Fibroblast of skin of left biceps (primary cell): ENCODE measurements around the gene SLC25A43.
"Not testable (repeated sequence)": the region's sequence is repeated elsewhere in the genome, so short reads cannot be mapped to it uniquely, and the experiment has no call there.

Source experiments
- DNase-seq, 2 experiments: peaks; one replicate each; pipeline ENCODE4 v3.0.0-alpha.2; 2013; ENCODE audit warnings: low read depth in 2 of 2

The SLC25A43 gene

DNA sequence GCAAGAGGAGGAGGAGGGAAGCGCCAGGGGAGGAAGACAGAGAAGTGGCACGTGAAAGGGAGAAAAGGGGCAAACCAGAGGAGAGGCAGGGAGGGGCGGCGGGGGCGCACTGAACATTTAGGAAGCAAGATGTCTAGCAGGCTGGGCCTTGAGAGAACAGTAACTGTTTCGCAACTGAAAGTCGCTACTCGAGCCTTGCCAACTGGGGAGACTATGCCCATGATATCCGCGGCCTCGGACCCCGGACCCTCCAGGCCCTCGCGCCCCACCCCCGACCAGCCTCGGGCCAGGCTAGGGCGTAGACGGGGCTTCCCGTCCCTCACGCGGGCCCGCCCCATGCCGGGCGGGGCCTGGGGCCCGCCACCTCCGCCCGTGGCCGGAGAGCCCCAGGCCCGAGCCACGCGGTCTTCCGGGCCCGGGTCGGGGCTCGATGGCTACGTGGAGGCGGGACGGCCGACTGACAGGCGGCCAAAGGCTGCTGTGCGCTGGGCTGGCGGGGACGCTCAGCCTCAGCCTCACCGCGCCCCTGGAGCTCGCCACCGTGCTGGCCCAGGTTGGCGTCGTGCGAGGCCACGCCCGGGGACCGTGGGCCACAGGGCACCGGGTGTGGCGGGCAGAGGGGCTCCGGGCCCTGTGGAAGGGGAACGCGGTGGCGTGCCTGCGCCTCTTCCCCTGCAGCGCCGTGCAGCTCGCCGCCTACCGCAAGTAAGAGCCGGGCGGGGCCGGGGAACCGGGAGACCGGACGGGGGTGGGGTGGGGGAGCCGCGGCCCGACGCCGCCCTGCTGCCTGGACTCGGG is at the start of gene SLC25A43:
TSS of gene SLC25A43 (plus strand) at position 363 of the 798 bp plus-strand sequence. CDS start at position 431, 68 bp downstream.
- no peak for DNase-seq

- no peak for DNase-seq
Measured at GRCh38 chrX:119359618-119360382, 39.3 kb upstream of the SLC25A43 start.

DNA sequence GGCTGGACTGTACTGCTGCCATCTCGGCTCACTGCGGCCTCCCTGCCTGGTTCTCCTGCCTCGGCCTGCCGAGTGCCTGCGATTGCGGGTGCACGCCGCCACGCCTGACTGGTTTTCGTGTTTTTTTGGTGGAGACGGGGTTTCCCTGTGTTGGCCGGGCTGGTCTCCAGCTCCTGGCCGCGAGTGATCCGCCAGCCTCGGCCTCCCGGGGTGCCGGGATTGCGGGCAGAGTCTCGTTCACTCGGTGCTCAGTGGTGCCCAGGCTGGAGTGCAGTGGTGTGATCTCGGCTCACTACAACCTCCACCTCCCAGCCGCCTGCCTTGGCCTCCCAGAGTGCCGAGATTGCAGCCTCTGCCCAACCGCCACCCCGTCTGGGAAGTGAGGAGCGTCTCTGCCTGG is 37.7 kb upstream of the SLC25A43 start:
- DNase-seq = not testable (repeated sequence)

GRCh38 chrX:119362074-119362473 is 37.1 kb upstream of the SLC25A43 start:
- not testable (repeated sequence) for DNase-seq

DNA sequence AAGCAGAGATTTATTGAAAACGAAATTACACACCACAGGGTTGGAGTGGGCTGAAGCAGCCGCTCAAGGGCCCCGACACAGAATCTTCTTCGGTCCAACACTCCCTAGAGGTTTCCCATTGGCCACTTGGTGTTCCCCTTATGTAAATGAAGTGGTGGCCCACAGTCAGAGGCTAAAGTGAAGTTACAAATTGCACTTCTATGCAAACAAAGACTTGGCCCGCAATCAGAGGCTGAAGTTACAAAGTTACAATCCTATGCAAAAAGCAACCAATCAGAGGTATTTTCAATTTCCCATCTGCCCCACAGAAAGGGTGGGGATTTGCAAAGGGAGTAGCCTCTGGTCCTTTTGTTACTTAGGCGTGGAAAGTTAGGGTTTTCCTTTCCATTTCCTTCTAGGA is 35.7 kb upstream of the SLC25A43 start:
- DNase-seq = no peak

DNA sequence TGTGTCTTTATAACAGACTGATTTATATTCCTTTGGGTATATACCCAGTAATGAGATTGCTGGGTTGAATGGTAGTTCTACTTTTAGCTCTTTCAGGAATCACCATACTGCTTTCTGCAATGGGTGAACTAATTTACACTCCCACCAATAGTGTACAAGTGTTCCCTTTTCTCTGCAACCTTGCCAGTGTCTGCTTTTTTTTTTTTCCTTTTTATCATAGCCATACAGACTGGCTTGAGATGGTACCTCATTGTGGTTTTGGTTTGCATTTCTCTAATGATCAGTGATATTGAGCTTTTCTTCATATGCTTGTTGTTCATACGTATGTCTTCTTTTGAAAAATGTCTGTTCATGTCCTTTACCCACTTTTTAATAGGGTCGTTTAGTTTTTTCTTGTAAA is 27.3 kb upstream of the SLC25A43 start:
- DNase-seq = not testable (repeated sequence)

DNA sequence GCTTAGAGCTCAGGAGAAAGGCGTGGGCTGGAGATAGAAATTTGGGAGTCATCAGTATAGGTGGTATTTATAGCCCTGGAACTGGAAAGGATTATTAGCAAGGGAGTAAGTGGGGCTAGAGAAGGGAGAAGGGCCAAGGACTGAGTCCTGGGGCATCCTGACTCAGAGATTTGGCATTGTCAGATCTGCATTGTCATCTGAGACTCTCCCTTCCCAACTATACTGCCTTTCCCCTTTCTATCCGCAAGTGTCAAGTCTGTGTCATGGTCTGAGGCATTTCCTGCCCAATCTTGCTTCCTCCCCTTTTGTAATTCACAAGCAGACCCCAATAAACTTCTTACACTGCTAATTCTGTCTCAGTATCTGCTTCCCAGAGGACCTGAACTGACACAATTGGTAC is 24.4 kb upstream of the SLC25A43 start:
- DNase-seq = no peak

GRCh38 chrX:119375561-119375960 is 23.6 kb upstream of the SLC25A43 start:
- no peak for DNase-seq

- DNase-seq = no peak
Measured at GRCh38 chrX:119376312-119376711, 22.8 kb upstream of the SLC25A43 start.

DNA sequence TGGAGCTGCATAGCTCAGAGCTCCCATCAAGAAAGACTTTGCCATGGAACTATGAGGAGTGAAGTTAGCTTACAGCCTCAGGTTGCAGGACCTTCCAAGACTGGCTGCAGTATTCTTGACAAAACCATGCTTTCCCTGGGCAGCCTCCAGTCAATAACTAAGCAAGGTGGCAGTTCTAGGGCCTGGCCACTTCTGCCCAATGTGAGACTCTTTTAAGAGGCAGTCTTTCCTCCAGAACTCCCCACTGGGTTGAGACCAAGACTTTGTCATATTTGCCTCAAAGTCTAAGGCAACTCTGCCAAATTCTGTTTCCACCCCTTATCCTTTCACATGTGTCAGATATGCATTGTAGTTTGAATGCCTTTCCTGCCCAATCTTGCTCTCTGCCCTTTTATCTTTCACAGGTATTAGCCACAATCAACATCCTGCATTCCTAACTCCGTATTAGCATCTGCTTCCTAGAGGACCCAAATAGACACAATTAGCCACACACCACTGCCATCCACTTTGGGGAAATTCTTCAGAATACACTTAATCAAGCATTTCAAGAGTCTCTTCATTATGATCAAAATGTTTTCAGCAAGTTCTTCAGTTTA is 17.7 kb upstream of the SLC25A43 start:
- DNase-seq = no peak

GRCh38 chrX:119382606-119383005 is 16.5 kb upstream of the SLC25A43 start:
- no peak for DNase-seq

DNA sequence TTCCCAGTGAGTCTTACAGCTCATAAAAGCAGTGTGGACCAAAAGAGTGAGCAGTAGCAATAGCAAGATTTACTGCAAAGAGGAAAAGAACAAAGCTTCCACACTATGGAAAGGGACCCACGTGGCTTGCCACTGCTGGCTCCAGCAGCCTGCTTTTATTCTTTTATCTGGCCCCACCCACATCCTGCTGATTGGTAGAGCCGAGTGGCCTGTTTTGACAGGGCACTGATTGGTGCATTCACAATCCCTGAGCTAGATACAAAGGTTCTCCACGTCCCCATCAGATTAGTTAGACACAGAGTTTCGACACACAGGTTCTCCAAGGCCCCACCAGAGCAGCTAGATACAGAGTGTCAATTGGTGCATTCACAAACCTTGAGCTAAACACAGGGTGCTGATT is 12.5 kb upstream of the SLC25A43 start:
- not testable (repeated sequence) for DNase-seq

GRCh38 chrX:119387426-119387825 is 11.7 kb upstream of the SLC25A43 start:
- DNase-seq = not testable (repeated sequence)

- DNase-seq = no peak
Measured at GRCh38 chrX:119389214-119389613, 9.9 kb upstream of the SLC25A43 start.

DNA sequence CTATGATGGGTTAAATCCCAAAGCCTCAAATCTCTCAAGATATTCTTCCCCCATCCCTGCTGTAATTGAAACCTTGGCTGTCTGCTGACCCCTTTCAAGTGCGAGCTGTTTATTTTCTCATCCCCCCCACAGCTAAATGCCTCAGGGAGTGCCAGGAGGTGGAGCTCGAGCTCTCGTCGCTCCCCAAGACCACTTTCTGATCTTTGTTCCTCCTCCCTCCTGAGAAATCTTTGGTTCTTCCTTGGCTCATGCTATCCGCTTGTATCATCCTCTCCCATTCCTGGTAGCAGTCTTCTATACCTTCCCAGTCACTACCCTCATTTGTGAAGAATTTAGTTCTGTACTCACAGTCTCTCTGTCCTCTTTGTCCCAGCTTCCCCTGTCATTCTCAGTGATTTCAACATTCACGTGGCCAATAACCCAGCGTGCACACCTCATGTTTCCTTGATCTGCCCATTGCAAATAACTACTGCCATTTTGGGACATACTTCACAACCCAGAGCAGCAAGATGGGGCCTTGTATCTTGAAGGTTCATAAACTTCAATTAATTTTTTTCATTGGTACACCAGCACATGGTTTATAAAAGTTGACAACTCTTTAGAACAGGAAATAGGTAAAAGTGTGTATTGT is 9.2 kb upstream of the SLC25A43 start:
- DNase-seq = no peak

DNA sequence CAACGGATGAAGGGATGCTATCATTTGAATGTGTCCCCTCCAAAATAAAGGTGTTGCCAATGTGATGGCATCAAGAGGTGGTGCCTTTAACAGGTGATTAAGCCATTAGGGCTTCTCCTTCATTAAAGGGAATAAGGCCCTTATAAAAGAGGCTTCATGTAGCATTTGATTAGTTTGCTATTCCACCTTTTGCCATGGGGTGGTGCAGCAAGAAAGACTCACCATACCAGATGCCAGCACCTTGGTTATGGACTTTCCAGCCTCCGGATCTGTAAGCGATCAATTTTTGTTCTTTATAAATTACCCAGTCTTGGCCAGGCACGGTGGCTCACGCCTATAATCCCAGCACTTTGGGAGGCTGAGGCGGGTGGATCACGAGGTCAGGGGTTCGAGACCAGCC is 7.9 kb upstream of the SLC25A43 start:
- no peak for DNase-seq

DNA sequence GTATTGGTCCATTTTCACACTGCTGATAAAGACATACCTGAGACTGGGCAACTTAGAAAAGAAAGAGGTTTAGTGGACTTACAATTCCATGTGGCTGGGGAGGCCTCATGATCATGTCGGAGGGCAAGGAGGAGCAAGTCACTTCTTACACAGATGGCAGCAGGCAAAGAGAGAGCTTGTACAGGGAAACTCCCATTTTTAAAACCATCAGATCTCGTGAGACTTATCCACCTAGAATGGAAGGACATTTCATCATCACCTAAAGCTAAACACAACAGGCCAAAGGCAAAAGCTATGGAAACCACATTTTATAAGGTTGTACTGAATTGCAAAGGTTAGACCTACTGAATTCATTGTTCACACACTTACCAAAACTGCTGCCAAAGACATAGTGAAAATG is 6.0 kb upstream of the SLC25A43 start:
- no peak for DNase-seq

DNA sequence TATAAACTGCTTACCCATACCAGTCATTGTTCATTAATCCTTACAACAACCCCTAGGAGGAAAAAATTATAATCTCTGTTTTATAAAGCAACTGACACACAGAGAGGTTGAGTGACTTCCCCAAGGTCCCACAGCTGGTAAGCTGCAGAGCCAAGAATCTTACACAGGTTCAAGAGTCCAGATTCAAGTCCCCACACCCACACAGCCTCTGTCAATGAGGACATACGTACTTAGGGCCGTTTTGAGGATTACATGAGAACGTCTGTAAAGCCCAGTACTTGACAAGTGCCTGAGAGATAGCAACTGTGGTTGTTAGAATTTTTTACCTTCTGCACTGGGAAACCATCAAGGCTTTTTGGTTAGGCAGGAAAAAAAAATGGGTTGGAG is 556 bp upstream of the SLC25A43 start:
- no peak for DNase-seq

DNA sequence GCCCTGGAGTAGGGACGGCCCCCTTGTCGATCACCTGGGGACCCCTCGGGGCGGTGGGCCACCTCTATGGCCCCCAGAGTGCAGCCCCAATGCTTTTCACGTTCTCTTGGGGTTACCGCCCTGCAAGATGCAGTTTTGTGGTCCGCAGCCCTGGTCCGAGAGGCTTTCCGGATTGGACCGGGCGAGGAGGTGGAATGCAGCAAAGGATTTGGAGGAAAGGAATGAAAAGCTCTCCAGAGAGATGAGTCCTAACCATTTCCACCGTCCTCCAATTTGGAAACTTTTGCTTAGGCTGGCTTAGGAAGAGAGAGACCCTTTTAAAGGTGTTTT is 601 bp downstream of the SLC25A43 start:
- DNase-seq = no peak

GRCh38 chrX:119401569-119401968 is 2.4 kb downstream of the SLC25A43 start:
- DNase-seq = no peak

DNA sequence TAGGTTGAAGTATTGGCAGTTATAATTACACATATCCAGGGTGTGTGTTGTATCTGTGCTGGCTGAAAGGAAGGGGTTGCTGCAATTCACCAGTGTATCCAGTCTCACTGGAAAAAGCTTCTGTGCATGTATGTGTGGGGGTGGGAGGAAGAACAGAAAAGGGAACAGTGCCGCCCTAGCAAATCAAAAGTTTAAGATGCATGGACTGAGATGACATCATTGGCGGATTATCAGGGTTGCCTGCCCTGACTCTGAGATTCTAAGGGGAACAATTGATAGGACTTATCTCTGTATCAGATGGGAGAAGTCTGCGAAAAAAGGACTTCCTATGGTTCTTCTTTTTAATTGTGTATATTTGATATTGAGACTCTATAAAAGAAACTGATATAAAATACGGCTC is 3.5 kb downstream of the SLC25A43 start:
- no peak for DNase-seq

DNA sequence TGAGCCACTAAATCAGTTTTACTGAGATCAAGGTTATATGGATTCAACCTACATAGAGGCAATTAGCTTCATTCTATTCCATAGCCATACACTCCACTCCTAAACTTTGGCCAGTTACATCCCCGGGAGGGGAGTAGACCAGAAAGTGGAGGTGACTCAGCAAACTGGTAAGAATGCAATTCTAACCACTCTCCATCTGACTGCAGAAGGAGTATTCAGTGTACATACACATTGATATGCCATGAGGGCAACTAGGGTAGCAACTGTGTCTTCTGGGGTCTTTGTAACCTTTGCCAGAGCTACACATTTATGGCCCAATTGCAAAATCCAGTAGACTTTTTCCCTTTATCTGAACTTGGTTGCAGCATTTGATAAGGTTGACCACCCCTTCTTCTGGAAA is 7.6 kb downstream of the SLC25A43 start:
- DNase-seq = no peak
